Body of pancreas (tissue), 4 donors: ENCODE data around the gene NFKBIB.
"Not testable (repeated sequence)": the region's sequence is repeated elsewhere in the genome, so short reads cannot be mapped to it uniquely, and the experiment has no call there.

Source experiments
- CTCF ChIP-seq, 7 experiments: fragments of 450-650 bp in 4 of 7; fragments of 200-600 bp in 3 of 7; sonication (generic) in 3 of 7; IDR thresholded peaks; one replicate each; pipeline ENCODE4 v1.5.1; 2016 to 2019; ENCODE audit warnings: antibody characterized with exemption in 7 of 7
- POLR2A ChIP-seq, 3 donors: fragments of 450-650 bp; IDR thresholded peaks; one replicate each; pipeline ENCODE4 v1.6.1; 2016; ENCODE audit warnings: antibody characterized with exemption in 3 of 3, mild to moderate bottlenecking in 2 of 3

- TF ChIP-seq CTCF, POLR2A (IDR thresholded peaks at IDR 0.05): not testable (repeated sequence)
Observed at GRCh38 chr19:38855751-38856150, 44.0 kb upstream of the NFKBIB start.
